Measurements from ENCODE around the gene SREBF1.

Gene SREBF1

DNA sequence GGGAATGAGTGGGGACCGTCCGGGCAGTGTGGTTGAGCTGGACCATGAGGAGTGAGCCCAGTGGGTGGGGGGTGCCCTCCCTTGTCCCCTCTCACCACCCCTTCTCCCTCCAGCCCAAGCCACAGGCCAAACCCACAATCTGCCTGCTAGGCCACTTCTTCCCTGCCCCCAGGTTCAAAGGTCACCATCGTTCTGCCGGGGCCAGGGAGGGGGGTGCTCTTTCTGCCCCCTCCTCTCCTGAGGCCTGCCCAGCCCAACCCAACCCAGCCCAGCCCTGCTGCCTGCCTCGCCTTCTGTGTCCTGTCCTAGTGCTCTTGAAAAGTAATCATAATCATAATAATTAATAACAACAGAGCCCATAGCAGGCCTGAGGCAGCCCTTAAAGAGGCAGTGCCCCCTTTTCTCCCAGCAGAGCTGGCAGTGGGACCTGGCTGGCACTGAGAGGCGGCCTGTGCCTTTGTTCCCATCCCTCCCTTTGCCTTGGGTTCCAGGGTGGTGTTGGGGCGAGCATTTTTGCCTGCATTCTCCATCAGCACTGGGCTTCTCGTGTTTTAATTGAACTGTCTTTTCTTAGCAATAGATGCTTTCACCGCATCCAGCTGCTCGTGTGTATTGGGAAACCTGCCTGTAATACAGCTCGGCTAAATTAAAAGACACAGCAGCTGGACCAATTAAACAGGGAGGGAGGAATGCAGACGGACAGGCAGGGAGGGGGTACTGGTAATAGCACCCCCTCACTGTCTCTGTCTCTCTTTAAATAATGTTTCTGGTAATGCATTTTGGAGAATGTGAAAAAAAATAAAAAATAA lies 46.8 kb downstream of the SREBF1 start:
- TF ChIP-seq, protein P1, sequence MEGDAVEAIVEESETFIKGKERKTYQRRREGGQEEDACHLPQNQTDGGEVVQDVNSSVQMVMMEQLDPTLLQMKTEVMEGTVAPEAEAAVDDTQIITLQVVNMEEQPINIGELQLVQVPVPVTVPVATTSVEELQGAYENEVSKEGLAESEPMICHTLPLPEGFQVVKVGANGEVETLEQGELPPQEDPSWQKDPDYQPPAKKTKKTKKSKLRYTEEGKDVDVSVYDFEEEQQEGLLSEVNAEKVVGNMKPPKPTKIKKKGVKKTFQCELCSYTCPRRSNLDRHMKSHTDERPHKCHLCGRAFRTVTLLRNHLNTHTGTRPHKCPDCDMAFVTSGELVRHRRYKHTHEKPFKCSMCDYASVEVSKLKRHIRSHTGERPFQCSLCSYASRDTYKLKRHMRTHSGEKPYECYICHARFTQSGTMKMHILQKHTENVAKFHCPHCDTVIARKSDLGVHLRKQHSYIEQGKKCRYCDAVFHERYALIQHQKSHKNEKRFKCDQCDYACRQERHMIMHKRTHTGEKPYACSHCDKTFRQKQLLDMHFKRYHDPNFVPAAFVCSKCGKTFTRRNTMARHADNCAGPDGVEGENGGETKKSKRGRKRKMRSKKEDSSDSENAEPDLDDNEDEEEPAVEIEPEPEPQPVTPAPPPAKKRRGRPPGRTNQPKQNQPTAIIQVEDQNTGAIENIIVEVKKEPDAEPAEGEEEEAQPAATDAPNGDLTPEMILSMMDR (IDR thresholded peaks at IDR 0.05; ENCODE audit: low read depth, low read length) = no peak
- Histone ChIP-seq H3K27me3 (ENCODE audit: insufficient read depth, low read depth, severe bottlenecking) (no peaks in the 10 kb centered on the region), H3K36me3 (peaks cover 26% of the 10 kb centered on the region), H3K9me3 (ENCODE audit: severe bottlenecking) (no peaks in the 10 kb centered on the region), H3K4me3 (ENCODE audit: low read depth, low read length) (no peak overlapping the region), H3K27ac (peak overlapping the region; percentile 59)
- DNase-seq = no peak

DNA sequence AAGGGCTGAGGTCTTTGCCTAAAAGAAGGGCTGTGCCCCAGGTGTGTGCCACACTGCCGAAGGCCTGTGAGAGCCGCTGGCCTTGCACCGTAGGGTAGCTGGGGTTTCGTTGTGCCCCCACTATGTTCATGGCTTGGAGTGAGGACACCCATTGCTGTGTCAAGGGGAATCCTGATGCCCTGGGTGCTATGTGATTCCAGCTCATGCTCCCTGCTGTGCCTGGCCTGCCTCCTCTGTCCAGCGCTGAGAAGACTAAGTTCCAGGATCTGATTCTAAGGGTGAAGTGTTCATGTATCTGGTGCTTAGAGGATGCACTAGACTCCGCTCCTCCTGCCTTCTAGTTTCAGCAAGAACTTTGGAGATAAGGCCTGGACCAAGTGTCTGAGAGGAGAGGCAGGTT lies 47.4 kb downstream of the SREBF1 start:
- TF ChIP-seq, protein P1 (IDR thresholded peaks at IDR 0.05; ENCODE audit: low read depth, low read length) = no peak
- Histone ChIP-seq H3K36me3 (peaks cover 20% of the 10 kb centered on the region), H3K4me3 (ENCODE audit: low read depth, low read length) (no peak overlapping the region), H3K9me3 (ENCODE audit: severe bottlenecking) (no peaks in the 10 kb centered on the region), H3K27ac (no peak overlapping the region), H3K27me3 (ENCODE audit: insufficient read depth, low read depth, severe bottlenecking) (no peaks in the 10 kb centered on the region)
- no peak for DNase-seq

DNA sequence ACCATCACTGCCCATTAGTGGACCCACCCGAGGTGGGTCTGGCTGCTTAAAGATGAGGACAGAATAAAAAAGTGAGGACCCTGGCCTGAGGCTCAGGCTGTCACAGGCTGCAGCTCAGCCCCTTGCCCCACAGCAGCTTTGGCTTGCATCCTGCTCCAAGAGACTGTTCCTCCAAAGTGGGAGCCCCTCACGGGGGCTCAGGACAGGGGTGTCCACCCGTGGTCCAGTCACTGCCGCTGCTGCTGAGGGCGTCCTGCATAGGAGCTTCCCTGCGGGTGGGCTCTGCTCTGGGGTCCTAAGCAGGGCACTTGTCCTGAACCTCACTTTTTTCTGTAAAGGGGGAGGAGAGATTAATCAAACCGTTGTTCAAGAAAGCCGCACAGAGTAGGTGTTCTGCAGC lies 47.8 kb downstream of the SREBF1 start:
- H3K36me3 ChIP-seq = peaks cover 15% of the 10 kb centered on the region
- TF ChIP-seq, protein P1 (IDR thresholded peaks at IDR 0.05; ENCODE audit: low read depth, low read length) = no peak
- H3K9me3 ChIP-seq (ENCODE audit: severe bottlenecking) = no peaks in the 10 kb centered on the region
- no peak overlapping the region for H3K4me3 ChIP-seq (ENCODE audit: low read depth, low read length)
- no peak overlapping the region for H3K27ac ChIP-seq
- H3K27me3 ChIP-seq (ENCODE audit: insufficient read depth, low read depth, severe bottlenecking) = no peaks in the 10 kb centered on the region
- DNase-seq = no peak

DNA sequence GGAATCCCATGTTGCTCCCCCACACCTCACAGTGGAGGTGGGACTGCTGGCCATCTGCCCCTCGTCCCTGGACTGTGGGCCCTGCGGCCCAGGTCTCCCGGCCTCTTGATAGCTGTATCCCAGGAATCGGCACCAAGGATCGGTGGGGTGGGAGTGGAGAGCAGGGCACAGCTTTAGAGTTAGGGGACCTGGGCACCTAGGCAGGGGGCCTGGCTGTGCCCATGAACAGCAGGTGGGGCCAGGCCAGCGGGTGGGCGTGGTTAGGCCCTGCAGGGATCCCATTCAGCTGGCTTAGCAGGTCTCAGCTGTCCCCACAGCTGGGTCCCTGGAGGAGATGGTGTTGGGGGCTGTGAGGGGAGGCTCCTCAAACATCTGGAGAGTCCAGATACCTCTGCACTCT lies 49.2 kb downstream of the SREBF1 start:
- Histone ChIP-seq H3K36me3 (peaks cover 4% of the 10 kb centered on the region), H3K27ac (no peak overlapping the region; the same call in 1 of the 2 replicates), H3K4me3 (ENCODE audit: low read depth, low read length) (no peak overlapping the region), H3K9me3 (ENCODE audit: severe bottlenecking) (no peaks in the 10 kb centered on the region), H3K27me3 (ENCODE audit: insufficient read depth, low read depth, severe bottlenecking) (no peaks in the 10 kb centered on the region)
- TF ChIP-seq, protein P1 (IDR thresholded peaks at IDR 0.05; ENCODE audit: low read depth, low read length) = no peak
- DNase-seq = no peak

DNA sequence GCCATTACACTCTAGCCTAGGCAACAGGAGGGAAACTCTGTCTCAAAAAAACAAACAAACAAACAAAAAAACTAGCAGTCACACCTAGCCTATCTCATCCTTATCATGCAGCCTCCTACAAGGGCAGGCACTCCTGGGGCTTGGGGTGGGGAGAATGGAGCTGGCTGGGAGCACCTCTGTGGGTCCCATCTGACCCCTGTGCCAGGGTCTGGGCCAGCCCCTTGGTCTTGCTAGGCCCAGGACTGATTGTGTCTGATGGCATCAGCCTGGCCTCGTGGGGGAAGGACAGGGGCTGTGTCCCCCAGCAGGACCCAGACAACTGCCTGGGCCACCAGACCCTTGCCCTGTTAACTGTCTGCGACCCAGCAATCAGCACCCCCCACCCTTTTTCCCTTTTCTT lies 49.8 kb downstream of the SREBF1 start:
- H3K36me3 ChIP-seq = peaks cover 4% of the 10 kb centered on the region
- H3K27me3 ChIP-seq (ENCODE audit: insufficient read depth, low read depth, severe bottlenecking) = no peaks in the 10 kb centered on the region
- TF ChIP-seq, protein P1 (IDR thresholded peaks at IDR 0.05; ENCODE audit: low read depth, low read length) = no peak
- H3K9me3 ChIP-seq (ENCODE audit: severe bottlenecking) = no peaks in the 10 kb centered on the region
- DNase-seq = no peak
- H3K4me3 ChIP-seq (ENCODE audit: low read depth, low read length) = no peak overlapping the region
- no peak overlapping the region; the same call in 1 of the 2 replicates for H3K27ac ChIP-seq

DNA sequence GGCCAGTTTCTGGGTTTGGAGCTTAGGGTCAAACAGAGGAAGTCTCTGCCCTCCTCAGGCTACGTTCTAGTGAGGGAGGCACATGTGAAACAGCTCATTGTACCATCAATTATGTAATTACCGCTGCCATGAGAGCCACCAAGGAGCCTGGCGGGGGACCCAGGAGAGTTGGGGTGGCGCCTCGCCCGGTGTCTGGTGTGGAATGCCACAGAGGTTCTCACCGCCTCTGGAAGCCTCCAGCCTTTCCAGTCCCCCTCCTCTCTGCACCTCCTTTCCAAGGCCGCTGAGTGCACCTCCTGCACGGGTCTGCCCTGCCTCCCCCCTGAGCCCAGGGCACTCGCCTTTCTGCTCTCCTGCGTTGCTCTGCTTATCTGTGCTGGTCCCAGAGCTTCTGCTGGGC lies 51.4 kb downstream of the SREBF1 start:
- DNase-seq = no peak
- Histone ChIP-seq H3K9me3 (ENCODE audit: severe bottlenecking) (no peaks in the 10 kb centered on the region), H3K27ac (peak overlapping the region; percentile 99), H3K27me3 (ENCODE audit: insufficient read depth, low read depth, severe bottlenecking) (no peaks in the 10 kb centered on the region), H3K36me3 (peaks cover 4% of the 10 kb centered on the region), H3K4me3 (ENCODE audit: low read depth, low read length) (no peak overlapping the region)
- TF ChIP-seq, protein P1 (IDR thresholded peaks at IDR 0.05; ENCODE audit: low read depth, low read length) = no peak

All from WERI-Rb-1 (cell line).